WTC11 (cell line): ENCODE data around the gene OS9. TPM values are rescaled to one million over a fixed set of nuclear protein-coding genes. Genes with fewer than 3 reads are reported as not detected.
A peak's percentile ranks its signal among the peaks of the same experiment; 100 is the strongest.

ENCODE experiments used
- ATAC-seq: fragments of 200-7000 bp; cut with Tn5 transposase; 2 replicates; pipeline ENCODE4 v1.10.0; 2021; ENCODE audit warnings: mild to moderate bottlenecking, moderate library complexity
- CTCF ChIA-PET: fragments of 300-600 bp; sonication (Branson Sonifier 250); formaldehyde crosslinking; loops from one replicate; lab custom pipeline; 2021; ENCODE audit warnings: antibody characterized with exemption; lab: Charles Lee
- POLR2A ChIA-PET: fragments of 350-600 bp; sonication (Branson Sonifier 250); formaldehyde crosslinking; loops from one replicate; lab custom pipeline; 2021; ENCODE audit warnings: antibody characterized with exemption; lab: Charles Lee
- DNase-seq: peaks from one replicate; pipeline ENCODE4 v3.0.0; 2021; ENCODE audit warnings: low spot score
- H3K27ac Mint-ChIP-seq: 2 replicates; pipeline ENCODE4 v1.8.0; 2021; ENCODE audit warnings: mixed read lengths
- H3K27me3 Mint-ChIP-seq: 2 replicates; pipeline ENCODE4 v1.8.0; 2021; ENCODE audit warnings: low read depth, mild to moderate bottlenecking, moderate library complexity, mixed read lengths
- H3K36me3 Mint-ChIP-seq: 2 replicates; pipeline ENCODE4 v1.8.0; 2021; ENCODE audit warnings: mixed read lengths
- H3K4me1 Mint-ChIP-seq: 2 replicates; pipeline ENCODE4 v1.8.0; 2022; ENCODE audit warnings: mixed read lengths
- H3K4me3 Mint-ChIP-seq: 2 replicates; pipeline ENCODE4 v1.8.0; 2021; ENCODE audit warnings: mild to moderate bottlenecking, moderate library complexity, mixed read lengths
- H3K9me3 Mint-ChIP-seq: 2 replicates; pipeline ENCODE4 v1.8.0; 2021; ENCODE audit warnings: mixed read lengths
- AFF4 ChIP-seq: sonication (generic); formaldehyde crosslinking; IDR thresholded peaks from 2 replicates; pipeline ENCODE4 v1.8.1; 2023; ENCODE audit warnings: mild to moderate bottlenecking, missing genetic modification reagents, borderline replicate concordance
- ARID4B ChIP-seq: sonication (generic); formaldehyde crosslinking; IDR thresholded peaks from 2 replicates; pipeline ENCODE4 v1.8.0; 2023; ENCODE audit warnings: missing genetic modification reagents, mild to moderate bottlenecking, borderline replicate concordance
- E2F1 ChIP-seq: sonication (generic); formaldehyde crosslinking; IDR thresholded peaks from 2 replicates; pipeline ENCODE4 v1.8.0; 2022; ENCODE audit warnings: mild to moderate bottlenecking, missing genetic modification reagents
- E2F4 ChIP-seq: sonication (generic); formaldehyde crosslinking; IDR thresholded peaks from 2 replicates; pipeline ENCODE4 v1.8.1; 2022; ENCODE audit warnings: low read depth, mild to moderate bottlenecking, moderate library complexity, missing genetic modification reagents, borderline replicate concordance
- FOXK1 ChIP-seq: sonication (generic); formaldehyde crosslinking; IDR thresholded peaks from 2 replicates; pipeline ENCODE4 v1.8.0; 2022; ENCODE audit warnings: mild to moderate bottlenecking, moderate library complexity, missing genetic modification reagents
- FOXP1 ChIP-seq: sonication (generic); formaldehyde crosslinking; IDR thresholded peaks from 2 replicates; pipeline ENCODE4 v1.8.0; 2022; ENCODE audit warnings: missing genetic modification reagents, mild to moderate bottlenecking, moderate library complexity, borderline replicate concordance
- JAZF1 ChIP-seq: fragments of 250-450 bp; sonication (Bioruptor Pico); IDR thresholded peaks from 2 replicates; pipeline ENCODE4 v1.9.0; 2021; ENCODE audit warnings: moderate library complexity, mild to moderate bottlenecking, inconsistent platforms
- JUN ChIP-seq: sonication (generic); formaldehyde crosslinking; IDR thresholded peaks from 2 replicates; pipeline ENCODE4 v1.8.0; 2023; ENCODE audit warnings: mild to moderate bottlenecking, missing genetic modification reagents
- MAX ChIP-seq: sonication (generic); formaldehyde crosslinking; IDR thresholded peaks from 2 replicates; pipeline ENCODE4 v1.8.0; 2022; ENCODE audit warnings: mild to moderate bottlenecking, missing genetic modification reagents
- NFYB ChIP-seq: sonication (generic); formaldehyde crosslinking; conservative IDR thresholded peaks from 2 replicates; pipeline ENCODE4 v1.8.0; 2022; ENCODE audit warnings: low read depth, missing genetic modification reagents
- NR2C2 ChIP-seq: sonication (generic); formaldehyde crosslinking; IDR thresholded peaks from 2 replicates; pipeline ENCODE4 v1.8.0; 2022; ENCODE audit warnings: mild to moderate bottlenecking, missing genetic modification reagents
- SMAD4 ChIP-seq: sonication (generic); formaldehyde crosslinking; IDR thresholded peaks from 2 replicates; pipeline ENCODE4 v1.8.0; 2022; ENCODE audit warnings: mild to moderate bottlenecking, missing genetic modification reagents
- TEAD4 ChIP-seq: sonication (generic); formaldehyde crosslinking; IDR thresholded peaks from 2 replicates; pipeline ENCODE4 v1.8.0; 2022; ENCODE audit warnings: mild to moderate bottlenecking, missing genetic modification reagents
- TP53 ChIP-seq: sonication (generic); formaldehyde crosslinking; IDR thresholded peaks from 2 replicates; pipeline ENCODE4 v1.8.1; 2023; ENCODE audit warnings: mild to moderate bottlenecking, missing genetic modification reagents
- USF1 ChIP-seq: sonication (generic); formaldehyde crosslinking; IDR thresholded peaks from 2 replicates; pipeline ENCODE4 v1.8.0; 2022; ENCODE audit warnings: mild to moderate bottlenecking, missing genetic modification reagents
- ZNF121 ChIP-seq: sonication (generic); formaldehyde crosslinking; IDR thresholded peaks from 2 replicates; pipeline ENCODE4 v1.8.0; 2023; ENCODE audit warnings: missing genetic modification reagents
- ZNF219 ChIP-seq: sonication (generic); formaldehyde crosslinking; IDR thresholded peaks from 2 replicates; pipeline ENCODE4 v1.8.0; 2023; ENCODE audit warnings: missing genetic modification reagents, mild to moderate bottlenecking, borderline replicate concordance
- ZNF232 ChIP-seq: sonication (generic); formaldehyde crosslinking; IDR thresholded peaks from 2 replicates; pipeline ENCODE4 v1.8.0; 2022; ENCODE audit warnings: mild to moderate bottlenecking, missing genetic modification reagents
- ZNF263 ChIP-seq: sonication (generic); formaldehyde crosslinking; IDR thresholded peaks from 2 replicates; pipeline ENCODE4 v1.8.1; 2022; ENCODE audit warnings: low read depth, mild to moderate bottlenecking, moderate library complexity, missing genetic modification reagents
- total RNA-seq: library from RNA; stranded (reverse); gene quantifications from 3 replicates; pipeline ENCODE4 v1.2.3, GENCODE V29; 2021

The OS9 gene
- total RNA-seq, 1 experiment from 2014 or later, result 77.5 TPM

- TF ChIP-seq AFF4 (CRISPR knock-in tag), result 0 out of 2 replicates have a peak, but pooled peaks have one; percentile 62
Observed at GRCh38 chr12:57726151-57726883, 32.4 kb downstream of the OS9 start (continued).

GRCh38 chr12:57726884-57727757 lies 33.2 kb downstream of the OS9 start:
- H3K4me3 Mint-ChIP-seq, result peak overlapping the region; percentile 50
- peaks cover 95% of the 10 kb centered on the region for H3K27me3 Mint-ChIP-seq
- ChIA-PET POLR2A (interaction anchor here (1.0 to 1.1 kb wide), 2 partner anchors 10 to 18 kb away, joined by 4 to 5 read pairs; partner anchors contain the start of gene TSPAN31), CTCF (interaction anchor here (0.5 to 5.8 kb wide), 20 partner anchors 9 to 214 kb away, joined by 3 to 146 read pairs (median 4); partner anchors contain the start of genes AGAP2, ARHGEF25, ATP23 and EEF1AKMT3)
- DNase-seq, result peak; percentile 47
- peak; percentile 4 for ATAC-seq
- H3K27ac Mint-ChIP-seq, result no peak overlapping the region
- H3K4me1 Mint-ChIP-seq, result peaks cover 15% of the 10 kb centered on the region
- no peaks in the 10 kb centered on the region for H3K36me3 Mint-ChIP-seq
- no peaks in the 10 kb centered on the region for H3K9me3 Mint-ChIP-seq
- TF ChIP-seq FOXK1 (CRISPR knock-in tag), result no peak
- TF ChIP-seq JUN (CRISPR knock-in tag), result 0 out of 2 replicates have a peak, but pooled peaks have one; percentile 78
- peak; percentile 53; the same call in 1 of the 2 replicates for TF ChIP-seq ZNF219 (CRISPR knock-in tag)
- no peak for TF ChIP-seq SMAD4 (CRISPR knock-in tag)
- TF ChIP-seq USF1 (CRISPR knock-in tag), result peak; percentile 67; the same call in 1 of the 2 replicates
- TF ChIP-seq FOXP1 (CRISPR knock-in tag), result 0 out of 2 replicates have a peak, but pooled peaks have one; percentile 22
- TF ChIP-seq E2F1 (CRISPR knock-in tag), result peak; percentile 16; the same call in 1 of the 2 replicates
- TF ChIP-seq NFYB (CRISPR knock-in tag), result 0 out of 2 replicates have a peak, but pooled peaks have one; percentile 12
- TF ChIP-seq TEAD4 (CRISPR knock-in tag), result 0 out of 2 replicates have a peak, but pooled peaks have one; percentile 4
- peak; percentile 76 for TF ChIP-seq MAX
- no peak for TF ChIP-seq NR2C2 (CRISPR knock-in tag)
- TF ChIP-seq JAZF1 (CRISPR knock-in tag), result no peak
- peak; percentile 46 for TF ChIP-seq ARID4B (CRISPR knock-in tag)
- TF ChIP-seq ZNF121 (CRISPR knock-in tag), result peak; percentile 24; the same call in 1 of the 2 replicates
- 0 out of 2 replicates have a peak, but pooled peaks have one; percentile 19 for TF ChIP-seq ZNF263
- TF ChIP-seq ZNF232, result peak; percentile 66; the same call in 1 of the 2 replicates
- 0 out of 2 replicates have a peak, but pooled peaks have one; percentile 44 for TF ChIP-seq TP53
- peak; percentile 59; the same call in 1 of the 2 replicates for TF ChIP-seq E2F4
